Uterus (tissue), 4 donors: Measurements from ENCODE around the gene LIPJ. TPM values are rescaled to one million over a fixed set of nuclear protein-coding genes. Genes with fewer than 3 reads are reported as not detected.
A peak's percentile ranks its signal among the peaks of the same experiment; 100 is the strongest.

Experiments used
- DNase-seq, 2 donors: peaks; one replicate each; pipeline ENCODE4 v3.0.0-alpha.2; 2019 to 2020
- H3K27ac ChIP-seq, 2 donors: fragments of 200-600 bp; sonication (generic); 1 replicate in 1 of 2; 2 replicates in 1 of 2; pipeline ENCODE4 v1.5.1; 2016 to 2018
- H3K27me3 ChIP-seq, 2 donors: fragments of 200-600 bp; sonication (generic); one replicate each; pipeline ENCODE4 v1.5.1; 2018 to 2019; ENCODE audit warnings: control low read depth in 1 of 2
- H3K36me3 ChIP-seq, 2 donors: fragments of 200-600 bp; sonication (generic); one replicate each; pipeline ENCODE4 v1.5.1; 2019; ENCODE audit warnings: control low read depth in 1 of 2
- H3K4me1 ChIP-seq, 2 donors: fragments of 200-600 bp; sonication (generic); one replicate each; pipeline ENCODE4 v1.5.1; 2018 to 2019; ENCODE audit warnings: control low read depth in 1 of 2
- H3K4me3 ChIP-seq, 2 donors: fragments of 200-600 bp; sonication (generic); 1 replicate in 1 of 2; 2 replicates in 1 of 2; pipeline ENCODE4 v1.5.1; 2018 to 2019; ENCODE audit warnings: mild to moderate bottlenecking in 1 of 2
- H3K9me3 ChIP-seq, 2 donors: fragments of 200-600 bp; sonication (generic); one replicate each; pipeline ENCODE4 v1.5.1; 2019; ENCODE audit warnings: control low read depth in 1 of 2
- CTCF ChIP-seq, 4 experiments: fragments of 200-600 bp in 2 of 4; fragments of 450-650 bp in 2 of 4; sonication (generic) in 2 of 4; IDR thresholded peaks; one replicate each; pipeline ENCODE4 v1.5.1; 2016 to 2019; ENCODE audit warnings: antibody characterized with exemption in 4 of 4, mild to moderate bottlenecking in 2 of 4, moderate library complexity in 1 of 4
- POLR2A ChIP-seq, 2 donors: fragments of 450-650 bp; IDR thresholded peaks; one replicate each; pipeline ENCODE4 v1.6.1; 2016; ENCODE audit warnings: antibody characterized with exemption in 2 of 2, mild to moderate bottlenecking in 1 of 2, moderate library complexity in 1 of 2
- intact Hi-C: fragments of 100-400 bp; cut with DNase I; formaldehyde crosslinking; loops from one replicate; pipeline ENCODE4 v1.15.1; 2023; ENCODE audit warnings: low total_unique reads
- total RNA-seq, 4 donors: library from RNA; depleted of rRNA in 3 of 4; stranded (reverse); fragments of >200 nt in 3 of 4; gene quantifications; one replicate each; pipeline versions ENCODE4 v1.1.0 to v1.2.4, GENCODE V29; 2014 to 2023
- donor health status: DM: yes; HTN: yes; CAD: no.

LIPJ gene
- total RNA-seq, 4 donors from 2014 or later = 0.48 to 1.2 (median 0.59) TPM; not detected in 1

- peak overlapping the region; percentile 89 to 90 for H3K27ac ChIP-seq
- intact Hi-C loops = no loop called here
Observed at GRCh38 chr10:88544140-88544870, 42.3 kb upstream of the LIPJ start.

GRCh38 chr10:88545359-88545758 lies 41.2 kb upstream of the LIPJ start:
- TF ChIP-seq POLR2A (IDR thresholded peaks at IDR 0.05) (no peak), CTCF (IDR thresholded peaks at IDR 0.05) (no peak)
- Histone ChIP-seq H3K4me1 (peaks cover 0 to 11% of the 10 kb centered on the region in 2 donors), H3K27me3 (no peaks in the 10 kb centered on the region), H3K4me3 (no peak overlapping the region), H3K9me3 (no peaks in the 10 kb centered on the region), H3K27ac (peak overlapping the region; percentile 48 to 89), H3K36me3 (no peaks in the 10 kb centered on the region)
- no peak for DNase-seq
- intact Hi-C loops = no loop called here

More at GRCh38 chr10:88544140-88544870, 42.3 kb upstream of the LIPJ start:
- no peak for DNase-seq
- Histone ChIP-seq H3K4me1 (peaks cover 0 to 12% of the 10 kb centered on the region in 2 donors), H3K4me3 (no peak overlapping the region), H3K9me3 (no peaks in the 10 kb centered on the region), H3K27me3 (no peaks in the 10 kb centered on the region), H3K36me3 (no peaks in the 10 kb centered on the region)
- no peak for TF ChIP-seq CTCF (IDR thresholded peaks at IDR 0.05)

GRCh38 chr10:88546497-88546896 lies 40.1 kb upstream of the LIPJ start:
- Histone ChIP-seq H3K27ac (peak overlapping the region in 1 of 2 donors; percentile 22), H3K4me3 (no peak overlapping the region), H3K9me3 (no peaks in the 10 kb centered on the region), H3K4me1 (peaks cover 0 to 11% of the 10 kb centered on the region in 2 donors), H3K27me3 (no peaks in the 10 kb centered on the region), H3K36me3 (no peaks in the 10 kb centered on the region)
- DNase-seq = no peak
- intact Hi-C loops = no loop called here
- no peak for TF ChIP-seq CTCF (IDR thresholded peaks at IDR 0.05)
- no peak for TF ChIP-seq POLR2A (IDR thresholded peaks at IDR 0.05)

GRCh38 chr10:88551246-88551645 lies 35.3 kb upstream of the LIPJ start:
- no peak for DNase-seq
- intact Hi-C loops = loop anchor here (10.0 kb wide), 1 partner anchor 696 kb away; no protein-coding TSS in a partner anchor
- Histone ChIP-seq H3K4me1 (peaks cover 0 to 11% of the 10 kb centered on the region in 2 donors), H3K9me3 (no peaks in the 10 kb centered on the region), H3K27ac (peak overlapping the region in 1 of 2 donors; percentile 5), H3K27me3 (no peaks in the 10 kb centered on the region), H3K4me3 (no peak overlapping the region), H3K36me3 (no peaks in the 10 kb centered on the region)
- TF ChIP-seq CTCF (IDR thresholded peaks at IDR 0.05) = no peak
- no peak for TF ChIP-seq POLR2A (IDR thresholded peaks at IDR 0.05)

- Histone ChIP-seq H3K4me3 (no peak overlapping the region), H3K27me3 (no peaks in the 10 kb centered on the region), H3K27ac (peak overlapping the region; percentile 16 to 49), H3K9me3 (no peaks in the 10 kb centered on the region), H3K4me1 (peaks cover 0 to 16% of the 10 kb centered on the region in 2 donors), H3K36me3 (no peaks in the 10 kb centered on the region)
- DNase-seq = peak; percentile 67 to 71
- no peak for TF ChIP-seq POLR2A (IDR thresholded peaks at IDR 0.05)
- peak; percentile 78 to 93 (median 83) for TF ChIP-seq CTCF (IDR thresholded peaks at IDR 0.05)
- intact Hi-C loops = loop anchor here (10.0 kb wide), 1 partner anchor 698 kb away; no protein-coding TSS in a partner anchor
Observed at GRCh38 chr10:88553116-88553752, 33.3 kb upstream of the LIPJ start.
